HepG2 (cell line): ENCODE results near the gene PAXIP1. TPM values are rescaled to one million over a fixed set of nuclear protein-coding genes. Genes with fewer than 3 reads are reported as not detected.

Experiments used
- ATAC-seq: fragments of 200-7000 bp; cut with Tn5 transposase; 3 replicates; pipeline ENCODE4 v1.9.1; 2020; ENCODE audit warnings: mild to moderate bottlenecking, moderate library complexity
- BruUV-seq: library from RNA; stranded (reverse); fragments of 400-500 nt; replicated peaks from 2 replicates; lab custom pipeline; 2021; lab: Mats Ljungman, UMichigan
- CTCF ChIA-PET: fragments of 300-600 bp; formaldehyde crosslinking; extraction: SDS; loops from one replicate; lab custom pipeline; 2021; ENCODE audit warnings: low total read pairs, inconsistent platforms, low intra/inter-chr PET ratio; lab: Yijun Ruan, JAX
- POLR2A ChIA-PET: fragments of 350-600 bp; sonication (Branson Sonifier 250); formaldehyde crosslinking; loops from one replicate; lab custom pipeline; 2020; ENCODE audit warnings: antibody characterized with exemption, inconsistent platforms; lab: Yijun Ruan, JAX
- DNase-seq: peaks from one replicate; pipeline ENCODE4 v3.0.0-alpha.2; 2015; ENCODE audit warnings: low spot score
- FAIRE-seq: peaks from 3 replicates; lab custom pipeline; 2011; peaks lifted over from hg19 to GRCh38; lab: Jason Lieb, UNC
- H2AFZ ChIP-seq: one replicate; pipeline ENCODE4 v1.6.1; 2011; ENCODE audit warnings: low read length, inconsistent platforms
- H3K27ac ChIP-seq: fragments of 300-600 bp; 3 replicates; pipeline ENCODE4 v1.8.0; 2011; ENCODE audit warnings: mixed run types, mild to moderate bottlenecking, mixed read lengths, low read length, inconsistent platforms; ENCODE audit not compliant: insufficient read depth; ENCODE audit errors: extremely low read length
- H3K27me3 ChIP-seq, 2 experiments: fragments of 200-600 bp in 1 of 2; 2 replicates in 1 of 2; 3 replicates in 1 of 2; pipeline versions ENCODE4 v1.6.0 to v1.8.0; 2011; ENCODE audit warnings: low read length in 2 of 2, mild to moderate bottlenecking in 2 of 2, moderate library complexity in 2 of 2, inconsistent platforms in 1 of 2; ENCODE audit not compliant: insufficient read depth in 2 of 2, control insufficient read depth in 1 of 2
- H3K36me3 ChIP-seq, 2 experiments: fragments of 200-600 bp in 1 of 2; replicated peaks in 1 of 2; 2 replicates in 1 of 2; 3 replicates in 1 of 2; pipeline versions ENCODE4 v1.5.1 to v1.8.0; 2011; ENCODE audit warnings: low read length in 2 of 2, inconsistent platforms in 1 of 2; ENCODE audit not compliant: insufficient read depth in 2 of 2, control insufficient read depth in 1 of 2
- H3K4me1 ChIP-seq: 2 replicates; pipeline ENCODE4 v1.5.1; 2012; ENCODE audit warnings: low read length, inconsistent platforms; ENCODE audit not compliant: insufficient read depth
- H3K4me2 ChIP-seq: 2 replicates; pipeline ENCODE4 v1.6.0; 2011; ENCODE audit warnings: low read depth, low read length, inconsistent platforms
- H3K4me3 ChIP-seq, 3 experiments: fragments of 200-600 bp in 1 of 3; sonication (generic), shearing (Covaris generic) in 1 of 3; replicated peaks in 1 of 3; 2 replicates each; pipeline ENCODE4 v1.5.1; 2011 to 2016; ENCODE audit warnings: low read length in 3 of 3, inconsistent platforms in 2 of 3, low read depth in 2 of 3, mild to moderate bottlenecking in 2 of 3, control low read depth in 1 of 3, mixed read lengths in 1 of 3; ENCODE audit not compliant: insufficient read depth in 1 of 3
- H3K79me2 ChIP-seq: one replicate; pipeline ENCODE4 v1.6.1; 2011; ENCODE audit warnings: low read length, inconsistent platforms; ENCODE audit not compliant: insufficient read depth
- H3K9ac ChIP-seq: 2 replicates; pipeline ENCODE4 v1.6.0; 2011; ENCODE audit warnings: mild to moderate bottlenecking, low read depth, low read length, inconsistent platforms; ENCODE audit not compliant: insufficient read depth
- H3K9me3 ChIP-seq: 2 replicates; pipeline ENCODE4 v1.5.1; 2012; ENCODE audit warnings: mild to moderate bottlenecking, low read length
- H4K20me1 ChIP-seq: 2 replicates; pipeline ENCODE4 v1.6.0; 2011; ENCODE audit warnings: inconsistent platforms, mild to moderate bottlenecking, low read length, moderate library complexity; ENCODE audit not compliant: insufficient read depth
- CENPX ChIP-seq: sonication (generic); formaldehyde crosslinking; IDR thresholded peaks from 2 replicates; pipeline ENCODE4 v1.9.0; 2021; ENCODE audit warnings: mild to moderate bottlenecking, missing genetic modification reagents, moderate library complexity
- PHF5A ChIP-seq: IDR thresholded peaks from one replicate; pipeline ENCODE4 v1.6.1; 2018; ENCODE audit warnings: low read depth, missing genetic modification reagents; ENCODE audit not compliant: unreplicated experiment
- ZC3H13 ChIP-seq: sonication (generic); formaldehyde crosslinking; IDR thresholded peaks from 2 replicates; pipeline ENCODE4 v1.8.1; 2023; ENCODE audit warnings: mild to moderate bottlenecking, missing genetic modification reagents, moderate library complexity
- ZNF33B ChIP-seq: sonication (generic); formaldehyde crosslinking; IDR thresholded peaks from 2 replicates; pipeline ENCODE4 v1.5.1; 2020; ENCODE audit warnings: mild to moderate bottlenecking, missing genetic modification reagents
- ZNF816 ChIP-seq: sonication (generic); formaldehyde crosslinking; IDR thresholded peaks from 2 replicates; pipeline ENCODE4 v1.8.0; 2022; ENCODE audit warnings: missing genetic modification reagents, mild to moderate bottlenecking, borderline replicate concordance
- WGBS: methylation state at CpG from one replicate; pipeline ENCODE4 v1.1.6; 2017; ENCODE audit warnings: low lambda C conversion rate; 5-methylcytosine and 5-hydroxymethylcytosine counted together
- in situ Hi-C: cut with HindIII; loops from 2 replicates; pipeline ENCODE4 v1.10.0; 2017; ENCODE audit warnings: low pct_unique_long_range_greater_than_20kb; ENCODE audit not compliant: extremely low pct_ligation_motif_present
- intact Hi-C: fragments of 100-400 bp; cut with micrococcal nuclease; formaldehyde crosslinking; loops from one replicate; pipeline ENCODE4 v1.10.0; 2022; ENCODE audit not compliant: unreplicated experiment
- polyA plus RNA-seq, 8 experiments: library from polyadenylated mRNA; depleted of rRNA in 3 of 8; stranded (reverse) in 7 of 8; unstranded in 1 of 8; fragments of >200 nt; fragmentation: Illumina TruSeq in 4 of 8; extraction: Trizol in 4 of 8; gene quantifications; 2 replicates each; pipeline versions ENCODE4 v1.2.1 to v1.2.3, GENCODE V29; 2011 to 2016; ENCODE audit warnings: low read depth in 4 of 8, missing spikeins in 1 of 8, mixed read lengths in 1 of 8; ENCODE audit not compliant: insufficient read depth in 1 of 8
- total RNA-seq, 5 experiments: library from RNA; depleted of rRNA; stranded (reverse); fragments of >200 nt; fragmentation: Illumina TruSeq; extraction: Trizol; gene quantifications; 2 replicates each; pipeline ENCODE4 v1.2.3, GENCODE V29; 2016; ENCODE audit warnings: low read depth in 1 of 5
- TF ChIP-seq, protein P1 (sequence below): sonication (generic); formaldehyde crosslinking; IDR thresholded peaks from 2 replicates; pipeline ENCODE4 v1.8.0; 2022; ENCODE audit warnings: mild to moderate bottlenecking, missing genetic modification reagents, borderline replicate concordance
- TF ChIP-seq, protein P2 (sequence below): sonication (generic); formaldehyde crosslinking; IDR thresholded peaks from 2 replicates; pipeline ENCODE4 v1.5.0; 2020; ENCODE audit warnings: mild to moderate bottlenecking, missing genetic modification reagents, borderline replicate concordance

Gene PAXIP1
- total and polyA plus RNA-seq, 2 of the 13 experiments (the other 11 are each of a cell fraction or from before 2014, with no cell fraction given) = 11.6 to 16.2 TPM

DNA sequence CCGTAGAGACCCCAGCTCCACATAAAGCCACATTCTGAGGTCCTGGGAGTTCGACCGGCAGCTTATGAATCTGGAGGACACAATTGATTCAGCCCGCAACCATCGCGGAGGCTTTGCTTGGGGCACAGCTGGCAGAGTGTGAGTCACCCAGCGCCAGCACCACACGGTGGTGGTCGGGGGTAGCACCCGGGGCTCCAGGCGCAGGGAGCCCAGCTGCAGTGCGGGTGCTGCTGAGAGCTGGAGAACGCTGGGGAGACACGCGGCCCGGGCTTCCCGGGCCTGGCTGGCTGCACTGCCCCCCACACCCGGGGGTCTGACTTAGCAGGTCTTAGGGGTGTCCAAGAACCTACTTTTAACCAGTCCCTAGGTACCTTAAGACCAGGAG is 87.9 kb downstream of the PAXIP1 start (continued):
- TF ChIP-seq, protein P1, sequence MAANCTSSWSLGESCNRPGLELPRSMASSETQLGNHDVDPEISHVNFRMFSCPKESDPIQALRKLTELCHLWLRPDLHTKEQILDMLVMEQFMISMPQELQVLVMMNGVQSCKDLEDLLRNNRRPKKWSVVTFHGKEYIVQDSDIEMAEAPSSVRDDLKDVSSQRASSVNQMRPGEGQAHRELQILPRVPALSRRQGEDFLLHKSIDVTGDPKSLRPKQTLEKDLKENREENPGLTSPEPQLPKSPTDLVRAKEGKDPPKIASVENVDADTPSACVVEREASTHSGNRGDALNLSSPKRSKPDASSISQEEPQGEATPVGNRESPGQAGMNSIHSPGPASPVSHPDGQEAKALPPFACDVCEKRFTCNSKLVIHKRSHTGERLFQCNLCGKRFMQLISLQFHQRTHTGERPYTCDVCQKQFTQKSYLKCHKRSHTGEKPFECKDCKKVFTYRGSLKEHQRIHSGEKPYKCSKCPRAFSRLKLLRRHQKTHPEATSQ = no peak
- no peak for TF ChIP-seq ZNF816 (CRISPR knock-in tag)
- TF ChIP-seq ZC3H13 = no peak
- no peak for TF ChIP-seq CENPX (CRISPR knock-in tag)
- TF ChIP-seq ZNF33B (CRISPR knock-in tag) = no peak

DNA sequence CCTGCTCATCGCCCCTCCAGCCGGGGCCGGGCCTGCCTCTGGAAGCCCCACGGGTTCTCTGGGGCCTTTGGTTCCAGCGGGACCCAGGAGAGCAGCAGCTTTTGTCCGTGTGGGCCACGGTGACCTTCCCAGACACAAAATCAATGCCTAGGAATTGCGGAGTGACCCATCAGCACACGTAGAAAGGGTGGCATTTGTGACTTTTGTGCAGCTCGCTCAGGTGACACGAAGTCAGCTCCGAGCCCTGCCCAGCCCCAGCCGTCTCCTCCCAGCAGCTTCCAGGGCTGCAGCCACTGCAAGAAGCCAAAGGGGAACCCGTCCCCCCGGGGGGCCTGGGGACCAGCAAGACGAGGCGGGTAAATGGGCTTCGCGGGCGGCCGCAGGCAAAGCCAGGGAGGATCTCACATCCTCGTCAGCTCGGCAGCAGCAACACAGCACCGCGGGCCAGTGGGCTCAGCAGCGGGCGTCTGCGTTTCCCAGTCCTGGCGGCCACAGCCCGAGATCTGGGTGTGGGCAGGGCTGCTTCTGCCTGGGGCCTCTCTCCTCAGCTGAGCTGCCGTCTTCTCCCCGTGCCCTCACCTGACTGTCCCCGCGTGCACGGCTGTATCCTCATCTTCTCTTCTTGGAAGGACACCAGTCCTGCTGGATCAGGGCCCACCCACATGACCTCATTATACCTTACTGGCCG is 88.5 kb downstream of the PAXIP1 start:
- no peaks in the 10 kb centered on the region for H4K20me1 ChIP-seq
- ChIA-PET CTCF (interaction anchor here (1.1 kb wide), 2 partner anchors 39 to 431 kb away, joined by 4 read pairs; no protein-coding TSS in a partner anchor), POLR2A (interaction anchor here (1.3 kb wide), 1 partner anchor 14 kb away, joined by 6 read pairs; no protein-coding TSS in a partner anchor)
- intact Hi-C loops = loop anchor here (5.0 kb wide), 1 partner anchor 433 kb away; no protein-coding TSS in a partner anchor
- no TSS peak for BruUV-seq
- no peaks in the 10 kb centered on the region for H3K36me3 ChIP-seq
- no peak overlapping the region for H3K27ac ChIP-seq
- peaks cover 15% of the 10 kb centered on the region for H3K9me3 ChIP-seq
- ATAC-seq (peak; percentile 5; the same call in 2 of the 3 replicates), FAIRE-seq (no peak), DNase-seq (no peak)
- H2AFZ ChIP-seq = no peak overlapping the region
- no peak overlapping the region for H3K4me2 ChIP-seq
- no peak overlapping the region for H3K4me3 ChIP-seq
- 71% methylated on average over 10 of the region's 36 CpGs for WGBS
- no peak overlapping the region for H3K9ac ChIP-seq
- TF ChIP-seq PHF5A (CRISPR knock-in tag) = no peak
- TF ChIP-seq, protein P2, sequence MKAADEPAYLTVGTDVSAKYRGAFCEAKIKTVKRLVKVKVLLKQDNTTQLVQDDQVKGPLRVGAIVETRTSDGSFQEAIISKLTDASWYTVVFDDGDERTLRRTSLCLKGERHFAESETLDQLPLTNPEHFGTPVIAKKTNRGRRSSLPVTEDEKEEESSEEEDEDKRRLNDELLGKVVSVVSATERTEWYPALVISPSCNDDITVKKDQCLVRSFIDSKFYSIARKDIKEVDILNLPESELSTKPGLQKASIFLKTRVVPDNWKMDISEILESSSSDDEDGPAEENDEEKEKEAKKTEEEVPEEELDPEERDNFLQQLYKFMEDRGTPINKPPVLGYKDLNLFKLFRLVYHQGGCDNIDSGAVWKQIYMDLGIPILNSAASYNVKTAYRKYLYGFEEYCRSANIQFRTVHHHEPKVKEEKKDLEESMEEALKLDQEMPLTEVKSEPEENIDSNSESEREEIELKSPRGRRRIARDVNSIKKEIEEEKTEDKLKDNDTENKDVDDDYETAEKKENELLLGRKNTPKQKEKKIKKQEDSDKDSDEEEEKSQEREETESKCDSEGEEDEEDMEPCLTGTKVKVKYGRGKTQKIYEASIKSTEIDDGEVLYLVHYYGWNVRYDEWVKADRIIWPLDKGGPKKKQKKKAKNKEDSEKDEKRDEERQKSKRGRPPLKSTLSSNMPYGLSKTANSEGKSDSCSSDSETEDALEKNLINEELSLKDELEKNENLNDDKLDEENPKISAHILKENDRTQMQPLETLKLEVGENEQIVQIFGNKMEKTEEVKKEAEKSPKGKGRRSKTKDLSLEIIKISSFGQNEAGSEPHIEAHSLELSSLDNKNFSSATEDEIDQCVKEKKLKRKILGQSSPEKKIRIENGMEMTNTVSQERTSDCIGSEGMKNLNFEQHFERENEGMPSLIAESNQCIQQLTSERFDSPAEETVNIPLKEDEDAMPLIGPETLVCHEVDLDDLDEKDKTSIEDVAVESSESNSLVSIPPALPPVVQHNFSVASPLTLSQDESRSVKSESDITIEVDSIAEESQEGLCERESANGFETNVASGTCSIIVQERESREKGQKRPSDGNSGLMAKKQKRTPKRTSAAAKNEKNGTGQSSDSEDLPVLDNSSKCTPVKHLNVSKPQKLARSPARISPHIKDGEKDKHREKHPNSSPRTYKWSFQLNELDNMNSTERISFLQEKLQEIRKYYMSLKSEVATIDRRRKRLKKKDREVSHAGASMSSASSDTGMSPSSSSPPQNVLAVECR = 0 out of 2 replicates have a peak, but pooled peaks have one; percentile 20
- in situ Hi-C loops = no loop called here
- peaks cover 2 to 29% of the 10 kb centered on the region in 2 experiments; a peak in 4 of 5 replicates for H3K27me3 ChIP-seq
- peaks cover 8% of the 10 kb centered on the region for H3K4me1 ChIP-seq
- H3K79me2 ChIP-seq = no peaks in the 10 kb centered on the region
